H1 (cell line): Measurements from ENCODE around the gene ARFGAP3. TPM values are rescaled to one million over a fixed set of nuclear protein-coding genes. Genes with fewer than 3 reads are reported as not detected.

Experiments
- CHD7 ChIP-seq: fragments of 300-600 bp; sonication (generic); IDR thresholded peaks from 2 replicates; pipeline ENCODE4 v1.7.1; 2012; ENCODE audit warnings: low read length, moderate library complexity, mild to moderate bottlenecking, inconsistent platforms; ENCODE audit not compliant: insufficient replicate concordance
- FOSL1 ChIP-seq: IDR thresholded peaks from 2 replicates; pipeline ENCODE4 v1.6.1; 2011; ENCODE audit warnings: mild to moderate bottlenecking, low read depth, low read length, moderate library complexity; ENCODE audit not compliant: insufficient read depth
- GTF2F1 ChIP-seq: IDR thresholded peaks from 2 replicates; pipeline ENCODE4 v1.6.1; 2012; ENCODE audit warnings: low read depth, low read length, improper control_type of control experiment, borderline replicate concordance
- MAFK ChIP-seq: IDR thresholded peaks from 2 replicates; pipeline ENCODE4 v1.6.1; 2012; ENCODE audit warnings: low read depth, mild to moderate bottlenecking, improper control_type of control experiment, low read length
- POLR2AphosphoS5 ChIP-seq: IDR thresholded peaks from 2 replicates; pipeline ENCODE4 v1.6.1; 2011; ENCODE audit warnings: low read depth, low read length
- SP1 ChIP-seq: IDR thresholded peaks from 2 replicates; pipeline ENCODE4 v1.6.1; 2011; ENCODE audit warnings: low read depth, low read length
- TAF1 ChIP-seq: IDR thresholded peaks from 2 replicates; pipeline ENCODE4 v1.6.1; 2011; ENCODE audit warnings: mild to moderate bottlenecking, low read depth, low read length
- TBP ChIP-seq: IDR thresholded peaks from 2 replicates; pipeline ENCODE4 v1.6.1; 2011; ENCODE audit warnings: low read depth, low read length, improper control_type of control experiment
- YY1 ChIP-seq: IDR thresholded peaks from 2 replicates; pipeline ENCODE4 v1.6.1; 2011; ENCODE audit warnings: low read depth, mild to moderate bottlenecking, low read length
- polyA plus RNA-seq, 7 experiments: library from polyadenylated mRNA; depleted of rRNA in 3 of 7; stranded (reverse) in 5 of 7; unstranded in 2 of 7; fragments of >200 nt in 5 of 7; fragments of 200-250 nt in 2 of 7; gene quantifications; 1 replicate in 5 of 7; 2 replicates in 1 of 7; 4 replicates in 1 of 7; pipeline versions ENCODE4 v1.2.1 to v1.2.3, GENCODE V29; 2011 to 2013; ENCODE audit warnings: missing spikeins in 2 of 7, mixed read lengths in 2 of 7
- total RNA-seq: library from RNA; stranded (reverse); fragmentation: NEBNext Ultra II Directional; extraction: Animal tissue kit (Norgen Biotek cat#: 25700); gene quantifications from 2 replicates; pipeline ENCODE4 v1.2.1, GENCODE V29; 2021

Gene ARFGAP3
- total and polyA plus RNA-seq, 2 of the 8 experiments (the other 6 are each of a cell fraction or from before 2014, with no cell fraction given) = 9.7 to 16.0 TPM

GRCh38 chr22:42885446-42885845 lies 28.4 kb upstream of the ARFGAP3 start (continued):
- no peak for TF ChIP-seq CHD7
- TF ChIP-seq YY1 = no peak
- no peak for TF ChIP-seq FOSL1
- TF ChIP-seq POLR2AphosphoS5 = no peak
- TF ChIP-seq TBP = no peak
- no peak for TF ChIP-seq MAFK
- no peak for TF ChIP-seq SP1
- no peak for TF ChIP-seq GTF2F1
- no peak for TF ChIP-seq TAF1
